ENCODE results near the gene USP27X. TPM values are rescaled to one million over a fixed set of nuclear protein-coding genes. Genes with fewer than 3 reads are reported as not detected.

USP27X gene
- total RNA-seq, 2 donors from 2014 or later, result 2.0 to 3.5 TPM

GRCh38 chrX:49879656-49880277 lies 483 bp downstream of the USP27X start:
- DNase-seq (ENCODE audit: low spot score), result no peak
- H3K27me3 ChIP-seq (replicated peaks; ENCODE audit: insufficient read depth), result no peaks in the 10 kb centered on the region
- no peaks in the 10 kb centered on the region for H3K4me1 ChIP-seq (replicated peaks)
- H3K4me3 ChIP-seq, result peak overlapping the region; percentile 44 to 53
- intact Hi-C loops (cut with DNase I), result loop anchor here (5.0 kb wide), 1 partner anchor 38 kb away; no protein-coding TSS in a partner anchor
- TF ChIP-seq, protein P1, sequence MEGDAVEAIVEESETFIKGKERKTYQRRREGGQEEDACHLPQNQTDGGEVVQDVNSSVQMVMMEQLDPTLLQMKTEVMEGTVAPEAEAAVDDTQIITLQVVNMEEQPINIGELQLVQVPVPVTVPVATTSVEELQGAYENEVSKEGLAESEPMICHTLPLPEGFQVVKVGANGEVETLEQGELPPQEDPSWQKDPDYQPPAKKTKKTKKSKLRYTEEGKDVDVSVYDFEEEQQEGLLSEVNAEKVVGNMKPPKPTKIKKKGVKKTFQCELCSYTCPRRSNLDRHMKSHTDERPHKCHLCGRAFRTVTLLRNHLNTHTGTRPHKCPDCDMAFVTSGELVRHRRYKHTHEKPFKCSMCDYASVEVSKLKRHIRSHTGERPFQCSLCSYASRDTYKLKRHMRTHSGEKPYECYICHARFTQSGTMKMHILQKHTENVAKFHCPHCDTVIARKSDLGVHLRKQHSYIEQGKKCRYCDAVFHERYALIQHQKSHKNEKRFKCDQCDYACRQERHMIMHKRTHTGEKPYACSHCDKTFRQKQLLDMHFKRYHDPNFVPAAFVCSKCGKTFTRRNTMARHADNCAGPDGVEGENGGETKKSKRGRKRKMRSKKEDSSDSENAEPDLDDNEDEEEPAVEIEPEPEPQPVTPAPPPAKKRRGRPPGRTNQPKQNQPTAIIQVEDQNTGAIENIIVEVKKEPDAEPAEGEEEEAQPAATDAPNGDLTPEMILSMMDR (IDR thresholded peaks at IDR 0.05), result no peak
- TF ChIP-seq POLR2AphosphoS5 (IDR thresholded peaks at IDR 0.05) (no peak), POLR2A (IDR thresholded peaks at IDR 0.05) (no peak)
- no peaks in the 10 kb centered on the region for H3K36me3 ChIP-seq
- 4% methylated on average over 24 of the region's 55 CpGs for WGBS
- peak overlapping the region; percentile 79 to 82 for H3K27ac ChIP-seq
- H3K9me3 ChIP-seq, result no peaks in the 10 kb centered on the region

DNA sequence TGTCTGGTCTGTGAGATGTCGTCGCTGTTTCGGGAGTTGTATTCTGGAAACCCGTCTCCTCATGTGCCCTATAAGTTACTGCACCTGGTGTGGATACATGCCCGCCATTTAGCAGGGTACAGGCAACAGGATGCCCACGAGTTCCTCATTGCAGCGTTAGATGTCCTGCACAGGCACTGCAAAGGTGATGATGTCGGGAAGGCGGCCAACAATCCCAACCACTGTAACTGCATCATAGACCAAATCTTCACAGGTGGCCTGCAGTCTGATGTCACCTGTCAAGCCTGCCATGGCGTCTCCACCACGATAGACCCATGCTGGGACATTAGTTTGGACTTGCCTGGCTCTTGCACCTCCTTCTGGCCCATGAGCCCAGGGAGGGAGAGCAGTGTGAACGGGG lies 1.4 kb downstream of the USP27X start:
- Histone ChIP-seq H3K27ac (no peak overlapping the region), H3K4me1 (replicated peaks) (no peaks in the 10 kb centered on the region), H3K9me3 (no peaks in the 10 kb centered on the region), H3K36me3 (no peaks in the 10 kb centered on the region), H3K4me3 (no peak overlapping the region), H3K27me3 (replicated peaks; ENCODE audit: insufficient read depth) (no peaks in the 10 kb centered on the region)
- no peak for DNase-seq (ENCODE audit: low spot score)
- 30% methylated on average over 2 of the region's 12 CpGs for WGBS
- intact Hi-C loops (cut with DNase I), result loop anchor here (5.0 kb wide), 1 partner anchor 37 kb away; no protein-coding TSS in a partner anchor
- TF ChIP-seq, protein P1 (IDR thresholded peaks at IDR 0.05), result no peak
- TF ChIP-seq POLR2AphosphoS5 (IDR thresholded peaks at IDR 0.05), result no peak
- no peak for TF ChIP-seq POLR2A (IDR thresholded peaks at IDR 0.05)

- intact Hi-C loops (cut with DNase I), result loop anchor here (5.0 kb wide), 1 partner anchor 33 kb away; no protein-coding TSS in a partner anchor
- peak; percentile 17 for DNase-seq (ENCODE audit: low spot score)
- H3K36me3 ChIP-seq, result no peaks in the 10 kb centered on the region
- H3K4me1 ChIP-seq (replicated peaks), result no peaks in the 10 kb centered on the region
- TF ChIP-seq, protein P1 (IDR thresholded peaks at IDR 0.05), result peak in 3 of 4 experiments; percentile 27 to 55 (median 47)
- no peak for TF ChIP-seq POLR2AphosphoS5 (IDR thresholded peaks at IDR 0.05)
- no peak for TF ChIP-seq POLR2A (IDR thresholded peaks at IDR 0.05)
- no peaks in the 10 kb centered on the region for H3K27me3 ChIP-seq (replicated peaks; ENCODE audit: insufficient read depth)
- no peak overlapping the region for H3K4me3 ChIP-seq
- H3K9me3 ChIP-seq, result no peaks in the 10 kb centered on the region
- WGBS, result 28% methylated on average over 6 of the region's 7 CpGs
- no peak overlapping the region for H3K27ac ChIP-seq
Observed at GRCh38 chrX:49884290-49884862, 5.1 kb downstream of the USP27X start.

DNA sequence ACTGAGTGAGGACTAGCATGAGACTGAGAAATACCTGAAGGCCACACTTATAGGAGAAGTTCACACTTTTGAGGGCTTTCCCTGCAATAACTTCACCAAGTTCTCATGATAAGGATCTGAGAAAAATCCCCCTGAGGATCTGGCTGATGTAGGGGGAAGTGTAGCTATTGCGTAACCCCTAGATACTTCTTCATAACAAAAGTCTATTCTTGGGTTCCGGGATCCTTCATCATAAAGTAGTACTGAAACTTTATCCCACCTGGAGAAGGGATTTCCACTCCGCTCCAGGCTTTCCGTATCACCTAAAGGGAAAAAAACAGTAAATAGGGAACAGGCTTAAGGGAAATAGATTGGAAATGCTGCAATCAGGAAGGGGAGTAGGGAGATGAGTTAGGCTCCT lies 13.3 kb downstream of the USP27X start:
- DNase-seq (ENCODE audit: low spot score), result no peak
- H3K27ac ChIP-seq, result no peak overlapping the region
- WGBS, result 68% methylated on average over 4 of the region's 4 CpGs
- H3K9me3 ChIP-seq, result no peaks in the 10 kb centered on the region
- no peaks in the 10 kb centered on the region for H3K27me3 ChIP-seq (replicated peaks; ENCODE audit: insufficient read depth)
- H3K4me3 ChIP-seq, result no peak overlapping the region
- H3K36me3 ChIP-seq, result no peaks in the 10 kb centered on the region
- TF ChIP-seq, protein P1 (IDR thresholded peaks at IDR 0.05), result no peak
- TF ChIP-seq POLR2A (IDR thresholded peaks at IDR 0.05) (no peak), POLR2AphosphoS5 (IDR thresholded peaks at IDR 0.05) (no peak)
- intact Hi-C loops (cut with DNase I), result no loop called here
- no peaks in the 10 kb centered on the region for H3K4me1 ChIP-seq (replicated peaks)

- intact Hi-C loops (cut with DNase I), result no loop called here
- whole genome bisulfite sequencing, result 93% methylated on average over 4 of the region's 4 CpGs
- Histone ChIP-seq H3K4me3 (no peak overlapping the region), H3K4me1 (replicated peaks) (no peaks in the 10 kb centered on the region), H3K27ac (no peak overlapping the region), H3K36me3 (no peaks in the 10 kb centered on the region), H3K27me3 (replicated peaks; ENCODE audit: insufficient read depth) (no peaks in the 10 kb centered on the region), H3K9me3 (no peaks in the 10 kb centered on the region)
- TF ChIP-seq POLR2AphosphoS5 (IDR thresholded peaks at IDR 0.05) (no peak), POLR2A (IDR thresholded peaks at IDR 0.05) (no peak)
- TF ChIP-seq, protein P1 (IDR thresholded peaks at IDR 0.05), result no peak
- DNase-seq (ENCODE audit: low spot score), result no peak
Observed at GRCh38 chrX:49896951-49897350, 17.7 kb downstream of the USP27X start.
